Activated CD8-positive, alpha-beta T cell treated with anti-CD3 and anti-CD28 coated beads for 36 hours (primary cell): ENCODE measurements around the gene SNCB. TPM values are rescaled to one million over a fixed set of nuclear protein-coding genes. Genes with fewer than 3 reads are reported as not detected.

ENCODE experiments used
- ATAC-seq: fragments of 200-7000 bp; cut with Tn5 transposase; one replicate; pipeline ENCODE4 v1.10.0; 2021; ENCODE audit warnings: mild to moderate bottlenecking, moderate library complexity
- CTCF ChIA-PET: fragments of 350-600 bp; sonication (Branson Sonifier 250); formaldehyde crosslinking; loops from one replicate; lab custom pipeline; 2021; ENCODE audit warnings: antibody characterized with exemption; lab: Charles Lee
- POLR2A ChIA-PET: fragments of 350-600 bp; sonication (Branson Sonifier 250); formaldehyde crosslinking; loops from one replicate; lab custom pipeline; 2021; ENCODE audit warnings: antibody characterized with exemption; lab: Charles Lee
- DNase-seq: peaks from one replicate; pipeline ENCODE4 v3.0.0-alpha.2; 2020
- H3K27ac Mint-ChIP-seq: one replicate; pipeline ENCODE4 v1.8.0; 2021; ENCODE audit warnings: mild to moderate bottlenecking, mixed read lengths
- H3K27me3 Mint-ChIP-seq: one replicate; pipeline ENCODE4 v1.8.0; 2021; ENCODE audit warnings: mixed read lengths
- H3K36me3 Mint-ChIP-seq: one replicate; pipeline ENCODE4 v1.8.0; 2021; ENCODE audit warnings: low read depth, mixed read lengths
- H3K4me1 Mint-ChIP-seq: one replicate; pipeline ENCODE4 v1.8.0; 2021; ENCODE audit warnings: low read depth, mixed read lengths
- H3K4me3 Mint-ChIP-seq: one replicate; pipeline ENCODE4 v1.8.0; 2021; ENCODE audit warnings: mild to moderate bottlenecking, moderate library complexity, mixed read lengths
- H3K9me3 Mint-ChIP-seq: one replicate; pipeline ENCODE4 v1.8.0; 2021; ENCODE audit warnings: mixed read lengths
- intact Hi-C: fragments of 100-400 bp; cut with micrococcal nuclease; formaldehyde crosslinking; loops from one replicate; pipeline ENCODE4 v1.10.0; 2022
- total RNA-seq, 2 experiments: library from RNA; stranded (reverse); gene quantifications; one replicate each; pipeline ENCODE4 v1.2.3, GENCODE V29; 2021
- TF ChIP-seq, protein P1 (sequence below): fragments of 200-600 bp; IDR thresholded peaks from one replicate; pipeline ENCODE4 v1.8.0; 2022; ENCODE audit warnings: antibody characterized with exemption, mild to moderate bottlenecking

Gene SNCB
- total RNA-seq, 2 experiments from 2014 or later = 0.69 to 0.79 TPM

DNA sequence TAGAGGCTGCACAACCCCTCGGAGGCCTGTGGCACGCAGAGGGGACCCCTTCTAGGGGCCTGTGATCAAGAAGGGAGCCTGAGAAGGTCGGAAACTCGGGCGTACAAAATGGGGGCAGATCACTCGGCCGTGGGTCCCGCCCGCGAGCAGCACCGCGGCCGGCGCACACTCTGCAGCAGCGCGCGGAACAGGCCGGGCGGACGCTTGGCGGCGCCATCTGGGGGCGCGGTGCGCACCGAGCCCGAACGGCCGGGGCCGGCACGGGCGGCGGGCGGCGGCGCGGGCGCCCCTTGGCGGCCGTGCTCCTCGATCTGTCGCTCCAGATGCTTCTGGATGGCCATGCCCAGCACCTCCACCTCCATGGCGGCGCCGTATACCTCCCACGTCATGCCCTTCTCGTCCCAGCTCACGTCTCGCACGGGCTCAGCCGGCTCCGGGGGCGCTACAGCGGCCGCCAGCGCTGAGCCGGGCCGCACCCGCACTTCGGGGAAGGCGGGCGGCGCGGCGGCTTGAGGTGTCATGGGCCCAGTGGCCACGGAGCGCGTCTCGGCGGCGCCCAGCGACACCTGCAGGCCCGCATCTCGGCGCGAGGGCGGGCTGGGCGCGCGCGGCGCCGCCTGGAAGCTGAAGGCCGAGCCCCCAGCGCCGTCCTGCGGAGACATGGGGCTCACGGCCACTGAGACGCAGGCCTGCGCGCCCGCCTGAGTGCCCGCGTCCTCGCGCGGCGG is 33.5 kb downstream of the SNCB start:
- DNase-seq (peak; percentile 77), ATAC-seq (peak; percentile 84)
- TF ChIP-seq, protein P1, sequence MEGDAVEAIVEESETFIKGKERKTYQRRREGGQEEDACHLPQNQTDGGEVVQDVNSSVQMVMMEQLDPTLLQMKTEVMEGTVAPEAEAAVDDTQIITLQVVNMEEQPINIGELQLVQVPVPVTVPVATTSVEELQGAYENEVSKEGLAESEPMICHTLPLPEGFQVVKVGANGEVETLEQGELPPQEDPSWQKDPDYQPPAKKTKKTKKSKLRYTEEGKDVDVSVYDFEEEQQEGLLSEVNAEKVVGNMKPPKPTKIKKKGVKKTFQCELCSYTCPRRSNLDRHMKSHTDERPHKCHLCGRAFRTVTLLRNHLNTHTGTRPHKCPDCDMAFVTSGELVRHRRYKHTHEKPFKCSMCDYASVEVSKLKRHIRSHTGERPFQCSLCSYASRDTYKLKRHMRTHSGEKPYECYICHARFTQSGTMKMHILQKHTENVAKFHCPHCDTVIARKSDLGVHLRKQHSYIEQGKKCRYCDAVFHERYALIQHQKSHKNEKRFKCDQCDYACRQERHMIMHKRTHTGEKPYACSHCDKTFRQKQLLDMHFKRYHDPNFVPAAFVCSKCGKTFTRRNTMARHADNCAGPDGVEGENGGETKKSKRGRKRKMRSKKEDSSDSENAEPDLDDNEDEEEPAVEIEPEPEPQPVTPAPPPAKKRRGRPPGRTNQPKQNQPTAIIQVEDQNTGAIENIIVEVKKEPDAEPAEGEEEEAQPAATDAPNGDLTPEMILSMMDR = peak; percentile 49
- Mint-ChIP-seq H3K36me3 (no peaks in the 10 kb centered on the region), H3K27ac (peak overlapping the region; percentile 80), H3K4me1 (peaks cover 11% of the 10 kb centered on the region), H3K9me3 (no peaks in the 10 kb centered on the region), H3K4me3 (peak overlapping the region; percentile 67), H3K27me3 (peaks cover 8% of the 10 kb centered on the region)
- intact Hi-C loops = no loop called here
- CTCF ChIA-PET = interaction anchor here (0.9 to 2.7 kb wide), 12 partner anchors 9 to 220 kb away, joined by 3 to 15 read pairs (median 4); partner anchors contain the start of gene GPRIN1
- POLR2A ChIA-PET = interaction anchor here (0.8 to 1.3 kb wide), 6 partner anchors 9 to 57 kb away, joined by 3 to 7 read pairs (median 3); no protein-coding TSS in a partner anchor

DNA sequence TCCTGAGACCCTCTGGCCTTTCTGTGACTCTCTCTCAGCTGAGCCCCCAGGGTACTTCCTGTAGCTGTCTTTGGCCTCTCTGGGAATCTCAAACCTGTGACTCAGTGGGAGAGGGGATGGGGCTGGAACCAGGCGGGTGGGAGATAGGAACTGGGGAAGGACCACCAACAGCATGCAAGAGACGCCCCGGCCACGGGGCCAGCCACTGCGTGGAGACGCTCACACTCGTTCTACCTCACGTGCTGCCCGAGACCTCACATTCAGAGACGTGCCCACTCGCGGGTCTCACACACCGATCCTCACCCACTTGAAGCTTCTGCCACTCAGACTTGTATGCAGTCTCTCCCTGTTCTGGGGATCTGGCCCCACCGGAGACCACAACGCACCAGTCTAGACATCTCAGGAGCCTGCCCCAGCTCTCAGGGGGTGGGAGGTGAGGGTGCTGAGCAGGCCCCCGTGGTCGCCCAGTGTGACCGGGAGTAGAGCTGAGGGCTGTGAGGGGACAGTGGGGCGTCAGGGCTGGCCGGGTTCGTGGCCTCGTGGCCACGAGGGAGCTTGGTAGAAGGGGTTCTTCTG is 34.2 kb downstream of the SNCB start:
- CTCF ChIA-PET = interaction anchor here (0.9 to 2.7 kb wide), 10 partner anchors 10 to 65 kb away, joined by 3 to 15 read pairs (median 4); partner anchors contain the start of gene GPRIN1
- no peaks in the 10 kb centered on the region for H3K36me3 Mint-ChIP-seq
- intact Hi-C loops = no loop called here
- POLR2A ChIA-PET = interaction anchor here (0.6 to 1.3 kb wide), 7 partner anchors 10 to 406 kb away, joined by 3 to 7 read pairs (median 3); no protein-coding TSS in a partner anchor
- peaks cover 8% of the 10 kb centered on the region for H3K27me3 Mint-ChIP-seq
- ATAC-seq (no peak), DNase-seq (no peak)
- peaks cover 11% of the 10 kb centered on the region for H3K4me1 Mint-ChIP-seq
- H3K27ac Mint-ChIP-seq = peak overlapping the region; percentile 80
- peak overlapping the region; percentile 67 for H3K4me3 Mint-ChIP-seq
- no peaks in the 10 kb centered on the region for H3K9me3 Mint-ChIP-seq
- TF ChIP-seq, protein P1 = no peak

DNA sequence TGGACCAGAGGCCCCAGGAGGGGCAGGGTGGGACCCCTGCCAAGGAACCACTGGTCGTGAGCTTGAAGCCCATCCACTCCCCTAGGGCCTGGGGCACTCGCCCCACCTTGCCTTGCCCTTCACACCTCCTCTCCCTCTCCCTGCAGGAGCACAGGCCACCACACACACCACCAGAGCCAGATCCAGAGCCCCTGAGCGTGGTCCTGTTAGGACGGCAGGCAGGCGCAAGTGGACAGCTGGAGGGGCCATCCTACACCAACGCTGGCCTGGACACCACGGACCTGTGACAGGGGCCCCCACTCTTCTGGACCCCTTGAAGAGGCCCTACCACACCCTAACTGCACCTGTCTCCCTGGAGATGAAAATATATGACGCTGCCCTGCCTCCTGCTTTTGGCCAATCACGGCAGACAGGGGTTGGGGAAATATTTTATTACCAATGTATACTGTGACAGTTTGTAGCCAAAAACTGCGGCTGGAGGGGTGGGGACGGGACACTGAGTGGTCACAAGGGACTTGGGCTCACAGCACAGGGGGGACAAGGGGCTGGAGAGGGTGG is 34.9 kb downstream of the SNCB start:
- peaks cover 11% of the 10 kb centered on the region for H3K4me1 Mint-ChIP-seq
- POLR2A ChIA-PET = interaction anchor here (0.6 to 1.3 kb wide), 4 partner anchors 10 to 98 kb away, joined by 3 to 7 read pairs (median 3); no protein-coding TSS in a partner anchor
- TF ChIP-seq, protein P1 = no peak
- intact Hi-C loops = no loop called here
- DNase-seq (no peak), ATAC-seq (no peak)
- CTCF ChIA-PET = interaction anchor here (1.3 to 2.7 kb wide), 6 partner anchors 11 to 65 kb away, joined by 4 to 15 read pairs (median 7); partner anchors contain the start of gene GPRIN1
- peaks cover 8% of the 10 kb centered on the region for H3K27me3 Mint-ChIP-seq
- no peak overlapping the region for H3K27ac Mint-ChIP-seq
- no peak overlapping the region for H3K4me3 Mint-ChIP-seq
- H3K36me3 Mint-ChIP-seq = no peaks in the 10 kb centered on the region
- H3K9me3 Mint-ChIP-seq = no peaks in the 10 kb centered on the region

DNA sequence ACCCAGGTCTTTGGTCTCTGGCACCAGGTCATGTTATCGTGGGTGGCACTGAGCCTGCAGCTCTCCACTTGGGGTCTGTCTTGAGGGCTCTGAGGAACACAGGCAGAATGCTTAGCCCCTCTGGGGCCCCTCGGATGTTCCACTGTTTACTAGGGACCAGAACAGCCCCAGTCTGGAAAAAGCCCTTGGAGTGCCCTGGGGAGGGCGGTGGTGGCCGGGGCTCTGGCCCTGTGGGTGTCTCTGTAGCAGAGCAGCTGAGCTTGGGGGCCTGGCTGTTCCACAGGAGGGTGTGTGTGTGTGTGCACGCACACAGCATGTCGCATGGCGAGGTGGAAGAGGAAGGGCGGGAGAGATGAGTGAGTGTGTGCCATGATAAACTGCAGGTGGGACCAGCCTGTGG is 35.8 kb downstream of the SNCB start:
- peaks cover 8% of the 10 kb centered on the region for H3K27me3 Mint-ChIP-seq

More for the DNA sequence above, 35.8 kb downstream of the SNCB start:
- no peaks in the 10 kb centered on the region for H3K9me3 Mint-ChIP-seq
- H3K4me1 Mint-ChIP-seq = peaks cover 8% of the 10 kb centered on the region
- ATAC-seq = no peak
- H3K4me3 Mint-ChIP-seq = no peak overlapping the region
- no peak for DNase-seq
- intact Hi-C loops = no loop called here
- no peak overlapping the region for H3K27ac Mint-ChIP-seq
- ChIA-PET POLR2A (no interaction called here), CTCF (no interaction called here)
- TF ChIP-seq, protein P1 = no peak
- H3K36me3 Mint-ChIP-seq = no peaks in the 10 kb centered on the region
